ENCODE data around the gene PIK3CB. TPM values are rescaled to one million over a fixed set of nuclear protein-coding genes. Genes with fewer than 3 reads are reported as not detected.
"Not testable (repeated sequence)": the region's sequence is repeated elsewhere in the genome, so short reads cannot be mapped to it uniquely, and the experiment has no call there.

The PIK3CB gene
- polyA plus RNA-seq, 3 donors = 26.8 to 32.2 (median 28.2) TPM

DNA sequence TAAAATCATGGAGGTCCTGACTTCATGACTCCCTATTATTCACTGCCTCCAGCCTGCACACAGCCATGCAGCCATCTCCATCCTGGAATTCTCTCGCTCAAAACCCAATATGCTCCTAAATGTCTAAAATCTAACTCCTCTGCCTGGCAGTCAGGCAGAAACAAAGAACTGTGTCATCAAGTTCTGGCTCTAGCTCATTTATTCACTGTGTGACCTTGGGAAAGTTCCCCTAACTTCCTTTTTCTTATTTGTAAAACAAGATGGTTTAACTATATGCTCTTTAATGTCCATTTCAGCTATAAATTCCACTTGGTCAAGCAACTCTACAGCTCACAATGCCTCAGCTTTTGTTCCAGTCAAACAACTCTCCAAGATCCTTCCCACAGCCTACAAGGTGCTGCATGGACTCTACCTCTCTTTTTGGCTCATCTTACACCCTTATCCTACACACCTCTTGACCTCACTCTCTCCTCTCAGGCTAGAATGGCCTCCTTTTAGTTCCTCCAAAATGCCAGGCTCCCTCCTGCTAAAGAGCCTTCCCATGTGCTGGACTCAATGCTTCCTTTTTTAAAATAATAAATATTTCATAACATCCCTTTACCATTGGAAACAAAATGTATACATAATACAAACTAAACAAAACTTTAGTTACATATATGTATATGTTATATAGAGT, 16.4 kb downstream of the PIK3CB start:
- no peak for DNase-seq (ENCODE audit: extremely low read depth in 1 of 11, low read depth in 9 of 11, low spot score in 4 of 11)

DNA sequence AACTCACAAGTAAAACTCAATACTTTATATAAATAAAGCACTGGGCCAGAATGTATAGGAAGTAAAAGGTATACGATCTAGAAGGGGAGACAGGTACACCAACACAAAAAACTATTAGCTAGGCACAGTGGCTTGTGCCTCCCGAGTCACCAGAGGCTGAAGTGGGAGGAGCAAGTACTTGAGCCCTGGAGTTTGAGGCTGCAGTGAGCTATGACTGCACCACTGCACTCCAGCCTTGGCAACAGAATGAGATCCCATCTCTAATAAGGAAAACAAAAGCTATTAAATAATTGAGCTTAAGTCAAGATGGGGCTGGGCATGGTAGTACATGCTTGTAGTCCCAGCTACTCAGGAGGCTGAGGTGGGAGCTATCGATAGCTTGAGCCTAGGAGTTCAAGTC, 17.0 kb downstream of the PIK3CB start:
- DNase-seq (ENCODE audit: extremely low read depth in 1 of 11, low read depth in 9 of 11, low spot score in 4 of 11) = no peak

DNA sequence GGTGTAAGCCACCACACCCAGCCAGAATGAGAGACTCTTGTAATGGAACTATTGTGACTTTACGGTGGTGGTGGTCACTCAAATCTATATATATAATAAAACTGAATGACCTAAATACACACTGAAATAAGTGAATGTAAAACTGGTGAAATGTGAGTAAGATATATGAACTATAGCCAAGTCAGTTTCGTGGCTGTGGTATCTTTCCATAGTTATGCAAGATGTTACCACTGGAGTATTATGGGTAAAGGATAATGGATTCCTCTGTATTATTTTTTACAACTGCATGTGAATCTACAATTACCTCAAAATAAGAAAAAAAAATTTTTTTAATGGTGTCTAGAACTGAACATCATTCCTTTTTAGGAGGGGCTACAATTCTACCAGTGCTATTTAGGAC, 21.9 kb downstream of the PIK3CB start:
- no peak for DNase-seq (ENCODE audit: extremely low read depth in 1 of 11, low read depth in 9 of 11, low spot score in 4 of 11)

DNA sequence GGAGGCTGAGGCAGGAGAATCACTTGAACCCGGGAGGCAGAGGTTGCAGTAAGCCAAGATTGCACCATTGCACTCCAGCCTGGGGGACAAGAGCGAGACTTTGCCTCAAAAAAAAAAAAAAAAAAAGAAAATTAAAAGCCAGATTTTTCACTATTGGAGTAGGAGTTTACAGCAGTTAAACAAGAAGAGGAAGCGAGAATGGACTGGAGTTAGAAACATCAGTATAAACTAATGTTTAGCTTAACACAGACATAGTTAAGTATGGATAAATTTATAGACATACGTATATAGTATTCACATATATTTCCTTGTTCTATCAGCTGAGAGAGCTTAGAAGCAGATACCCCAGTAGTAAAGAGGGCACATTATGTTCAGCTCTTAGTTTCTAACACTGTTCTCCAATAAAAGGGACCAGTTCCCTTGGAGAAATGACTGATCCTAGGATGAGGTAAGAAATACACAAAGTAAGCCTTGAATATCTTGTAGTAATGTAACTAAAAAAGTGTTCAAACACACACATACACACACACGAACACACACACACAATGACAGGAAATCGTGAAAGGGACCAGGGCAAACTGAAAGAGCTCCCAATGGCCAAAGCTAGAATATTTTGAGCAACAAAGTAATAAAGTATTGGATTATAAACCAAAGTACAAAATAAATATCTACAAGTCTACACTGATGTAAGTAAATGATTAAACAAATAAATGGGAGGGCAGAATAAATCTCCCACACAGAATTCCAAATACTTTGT, 25.1 kb downstream of the PIK3CB start:
- DNase-seq (ENCODE audit: extremely low read depth in 1 of 11, low read depth in 9 of 11, low spot score in 4 of 11) = no peak

DNA sequence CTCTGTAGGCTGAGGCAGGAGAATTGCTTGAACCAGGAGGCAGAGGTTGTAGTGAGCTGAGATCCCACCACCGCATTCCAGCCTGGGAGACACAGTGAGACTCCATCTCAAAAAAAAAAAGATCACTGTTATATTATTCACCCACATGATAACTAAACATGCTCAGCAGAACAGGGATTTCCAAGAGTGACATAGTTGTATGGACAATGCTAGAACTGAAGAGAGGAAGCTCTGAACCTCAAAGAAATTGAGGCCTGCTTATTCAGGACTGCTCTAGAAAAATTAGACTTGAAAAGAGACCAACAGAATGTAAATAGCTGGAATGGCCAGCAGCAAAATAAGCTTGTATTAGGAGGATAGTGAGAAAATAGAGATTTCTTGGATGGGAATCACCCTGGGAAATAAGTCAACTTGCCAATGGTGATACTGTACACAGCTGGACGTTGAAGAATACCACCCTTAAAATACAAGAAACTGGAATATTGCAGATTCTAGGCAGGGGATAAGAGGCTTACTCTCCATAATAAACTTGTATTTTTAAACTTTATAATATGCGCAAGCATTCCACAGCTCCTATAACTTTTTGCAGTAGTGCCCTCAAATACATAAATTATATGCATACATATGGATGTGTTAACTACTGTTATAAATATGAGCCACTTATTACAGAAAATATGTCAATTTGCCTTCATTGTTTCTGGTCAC, 28.2 kb downstream of the PIK3CB start:
- no peak for DNase-seq (ENCODE audit: extremely low read depth in 1 of 11, low read depth in 9 of 11, low spot score in 4 of 11)

DNA sequence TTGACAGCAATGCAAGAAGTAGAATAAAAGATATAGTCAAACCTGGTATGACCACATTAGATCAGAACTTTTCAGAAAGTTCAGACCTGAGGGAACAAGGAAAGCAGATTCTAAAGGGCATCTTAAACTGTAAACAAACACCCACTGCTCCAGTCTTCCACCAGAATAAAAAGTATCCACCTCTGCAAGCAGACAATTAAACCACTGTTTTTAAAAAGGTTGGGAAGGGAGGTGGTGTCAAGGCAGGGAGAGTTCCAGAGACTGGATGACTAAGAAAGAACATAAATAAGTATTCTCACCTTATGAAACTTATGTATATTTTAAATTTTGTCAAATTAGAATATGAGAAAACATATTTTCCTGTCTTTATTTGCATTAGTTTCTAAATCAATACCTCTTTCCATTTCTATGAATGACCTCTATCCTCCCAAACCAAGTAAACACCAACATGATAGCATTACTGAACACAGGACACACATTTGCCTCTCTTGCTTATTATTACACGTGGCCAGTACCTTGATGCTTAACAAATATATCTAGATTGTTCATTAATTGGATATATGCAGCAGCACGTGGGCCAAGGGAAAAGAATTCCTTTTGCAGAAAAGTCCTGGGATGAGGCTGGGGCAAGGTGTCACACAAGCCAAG, 31.6 kb downstream of the PIK3CB start:
- DNase-seq (ENCODE audit: extremely low read depth in 1 of 11, low read depth in 9 of 11, low spot score in 4 of 11) = no peak

DNA sequence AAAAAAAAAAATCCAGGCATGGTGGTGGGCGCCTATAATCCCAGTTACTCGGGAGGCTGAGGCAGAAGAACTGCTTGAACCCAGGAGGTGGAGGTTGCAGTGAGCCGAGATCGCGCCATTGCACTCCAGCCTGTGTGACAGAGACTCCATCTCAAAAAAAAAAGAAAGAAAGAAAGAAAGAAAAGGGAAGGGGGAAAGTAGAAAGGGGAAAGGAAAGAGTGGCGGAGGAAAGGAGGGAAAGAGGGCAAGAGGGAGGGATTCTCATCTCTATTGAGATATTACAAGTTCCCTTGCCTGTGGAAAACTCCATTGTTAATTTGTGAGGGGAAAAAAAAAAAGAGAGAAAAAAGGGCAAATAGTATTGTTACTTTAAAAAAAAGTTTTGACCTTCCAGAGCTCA, 32.5 kb downstream of the PIK3CB start:
- DNase-seq (ENCODE audit: extremely low read depth in 1 of 11, low read depth in 9 of 11, low spot score in 4 of 11) = not testable (repeated sequence)

DNA sequence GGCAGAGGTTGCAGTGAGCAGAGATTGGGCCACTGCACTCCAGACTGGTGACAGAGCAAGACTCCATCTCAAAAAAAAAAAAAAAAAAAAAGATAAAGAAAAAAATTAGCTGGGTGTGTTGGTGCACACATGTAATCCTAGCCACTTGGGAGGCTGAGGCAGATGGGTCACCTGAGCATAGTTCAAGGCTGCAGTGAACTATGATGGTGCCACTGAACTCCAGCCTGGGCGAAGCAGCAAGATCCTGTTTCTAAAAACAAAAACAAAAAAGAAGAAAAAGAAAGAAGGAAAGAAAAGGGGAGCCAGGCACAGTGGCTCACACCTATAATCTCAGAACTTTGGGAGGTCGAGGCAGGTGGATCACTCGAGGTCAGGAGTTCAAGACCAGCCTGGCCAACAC, 32.9 kb downstream of the PIK3CB start:
- no peak for DNase-seq (ENCODE audit: extremely low read depth in 1 of 11, low read depth in 9 of 11, low spot score in 4 of 11)

DNA sequence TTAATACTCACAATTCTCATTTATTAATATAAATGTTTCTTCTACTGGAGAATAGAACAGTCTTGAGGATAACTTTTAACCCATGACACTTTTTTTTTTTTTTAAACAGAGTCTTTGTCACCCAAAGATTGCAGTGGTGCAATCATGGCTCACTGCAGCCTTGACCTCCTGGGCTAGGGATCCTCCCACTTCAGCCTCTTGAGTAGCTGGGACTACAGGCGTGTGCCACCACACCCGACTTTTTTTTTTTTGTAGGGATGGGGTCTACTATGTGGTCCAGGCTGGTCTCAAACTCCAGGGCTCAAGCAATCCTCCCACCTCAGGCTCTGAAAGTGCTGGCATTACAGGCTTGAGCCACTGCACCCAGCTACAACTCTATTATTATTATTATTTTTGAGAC, 34.5 kb downstream of the PIK3CB start:
- no peak for DNase-seq (ENCODE audit: extremely low read depth in 1 of 11, low read depth in 9 of 11, low spot score in 4 of 11)

DNA sequence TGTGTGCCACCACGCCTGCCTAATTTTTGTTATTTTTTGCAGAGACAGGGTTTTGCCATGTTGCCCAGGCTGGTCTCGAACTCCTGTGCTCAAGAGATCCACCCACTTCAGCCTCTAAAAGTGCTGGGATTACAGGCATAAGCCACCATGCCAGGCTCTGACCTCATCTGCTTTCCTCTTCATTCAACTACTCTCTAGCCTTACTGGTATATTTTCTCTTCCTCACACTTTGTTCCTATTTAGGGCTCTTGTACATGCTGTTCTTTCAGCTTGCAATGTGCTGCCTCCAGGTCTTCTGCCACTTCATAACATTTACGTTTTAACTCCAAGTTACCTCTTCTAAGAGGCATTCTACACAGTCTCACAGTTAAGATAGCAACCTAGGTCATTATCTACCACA, 34.9 kb downstream of the PIK3CB start:
- no peak for DNase-seq (ENCODE audit: extremely low read depth in 1 of 11, low read depth in 9 of 11, low spot score in 4 of 11)

DNA sequence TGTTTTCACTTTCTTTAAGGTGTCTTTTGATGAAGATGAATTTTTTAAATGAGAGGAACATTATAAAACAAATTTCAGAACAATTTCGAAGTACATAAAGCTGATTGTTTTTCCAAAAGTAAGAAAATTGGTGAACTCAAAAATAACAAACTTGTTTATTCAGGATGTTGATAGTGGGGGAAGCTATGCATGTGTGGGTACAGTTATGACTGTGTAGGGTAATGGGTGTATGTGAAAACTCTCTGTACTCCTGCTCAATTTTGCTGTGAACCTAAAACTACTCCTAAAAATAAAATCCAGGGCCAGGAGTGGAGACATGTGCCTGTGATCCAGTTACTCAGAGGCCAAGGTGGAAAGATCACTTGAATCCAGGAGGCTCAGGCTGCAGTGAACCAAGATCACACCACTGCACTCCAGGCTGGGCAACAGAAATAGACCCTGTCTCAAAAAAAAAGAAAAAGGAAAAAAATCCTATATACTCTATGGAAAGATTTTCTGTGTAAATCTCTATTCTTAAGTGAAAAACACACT, 37.2 kb downstream of the PIK3CB start:
- DNase-seq (ENCODE audit: extremely low read depth in 1 of 11, low read depth in 9 of 11, low spot score in 4 of 11) = no peak

DNA sequence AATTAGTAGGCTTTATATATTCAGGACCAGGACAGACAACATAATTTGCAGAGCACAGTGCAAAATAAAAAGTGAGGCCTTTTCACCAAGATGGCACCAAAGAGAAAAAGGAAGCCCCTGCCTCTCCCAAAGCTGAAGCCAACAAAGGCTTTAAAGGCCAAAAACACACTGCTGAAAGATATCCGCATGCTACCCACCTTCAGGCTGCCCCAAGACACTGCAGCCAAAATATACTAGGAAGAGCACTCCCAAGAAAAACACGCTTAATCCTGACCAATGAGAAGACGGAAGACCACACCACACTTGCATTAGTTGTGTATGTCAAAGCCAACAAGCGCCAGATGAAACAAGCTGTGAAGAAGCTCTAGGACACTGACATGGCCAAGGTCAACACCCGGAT, 38.0 kb downstream of the PIK3CB start:
- no peak for DNase-seq (ENCODE audit: extremely low read depth in 1 of 11, low read depth in 9 of 11, low spot score in 4 of 11)

DNA sequence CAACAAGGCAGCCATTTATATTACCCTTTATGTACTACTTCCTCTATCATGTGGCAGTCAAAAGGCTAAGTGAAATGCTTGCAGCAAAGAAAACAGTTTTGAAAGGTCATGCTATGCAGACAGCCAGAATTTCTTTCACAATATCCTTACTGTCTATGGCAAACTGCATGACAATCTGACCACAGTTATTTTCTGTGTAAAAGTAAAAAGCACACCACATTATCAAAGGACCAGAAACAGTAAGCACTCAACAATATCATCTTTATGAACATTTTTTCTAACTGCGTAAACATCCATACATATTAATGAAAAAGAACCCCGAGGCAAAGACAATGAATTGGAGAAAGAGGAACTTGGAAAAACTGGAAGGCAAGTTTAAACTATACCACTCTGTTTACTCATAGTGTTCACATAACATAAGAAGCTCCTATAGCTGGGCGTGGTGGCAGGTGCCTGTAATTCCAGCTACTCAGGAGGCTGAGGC, 47.9 kb downstream of the PIK3CB start:
- DNase-seq (ENCODE audit: extremely low read depth in 1 of 11, low read depth in 9 of 11, low spot score in 4 of 11) = no peak

DNA sequence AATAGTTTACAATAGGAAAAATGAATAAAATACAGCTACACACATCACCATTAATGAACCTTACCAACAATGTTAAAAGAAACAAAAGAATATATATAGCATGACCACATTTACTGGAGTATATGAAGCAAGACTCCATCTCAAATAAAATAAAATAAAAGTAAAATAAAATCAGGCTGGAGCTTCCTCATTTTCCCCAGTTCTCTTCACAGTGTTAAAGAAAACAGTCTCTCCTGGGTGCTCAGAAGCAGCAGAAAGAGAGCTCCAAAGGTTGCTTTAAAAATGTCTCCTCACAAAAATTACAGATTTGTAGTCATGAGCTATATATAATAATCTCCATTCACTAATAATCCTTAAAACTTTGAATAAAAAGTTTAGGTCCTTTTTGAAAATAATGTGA, 48.8 kb downstream of the PIK3CB start:
- DNase-seq (ENCODE audit: extremely low read depth in 1 of 11, low read depth in 9 of 11, low spot score in 4 of 11) = no peak

DNA sequence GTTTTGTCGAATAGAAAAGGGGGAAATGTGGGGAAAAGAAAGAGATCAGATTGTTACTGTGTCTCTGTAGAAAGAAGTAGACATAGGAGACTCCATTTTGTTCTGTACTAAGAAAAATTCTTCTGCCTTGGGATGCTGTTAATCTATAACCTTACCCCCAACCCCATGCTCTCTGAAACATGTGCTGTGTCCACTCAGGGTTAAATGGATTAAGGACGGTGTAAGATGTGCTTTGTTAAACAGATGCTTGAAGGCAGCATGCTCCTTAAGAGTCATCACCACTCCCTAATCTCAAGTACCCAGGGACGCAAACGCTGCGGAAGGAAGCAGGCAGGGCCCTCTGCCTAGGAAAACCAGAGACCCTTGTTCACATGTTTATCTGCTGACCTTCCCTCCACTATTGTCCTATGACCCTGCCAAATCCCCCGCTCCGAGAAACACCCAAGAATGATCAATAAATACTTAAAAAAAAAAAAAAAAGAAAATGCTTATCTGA, 49.3 kb downstream of the PIK3CB start:
- DNase-seq (ENCODE audit: extremely low read depth in 1 of 11, low read depth in 9 of 11, low spot score in 4 of 11) = not testable (repeated sequence)

DNA sequence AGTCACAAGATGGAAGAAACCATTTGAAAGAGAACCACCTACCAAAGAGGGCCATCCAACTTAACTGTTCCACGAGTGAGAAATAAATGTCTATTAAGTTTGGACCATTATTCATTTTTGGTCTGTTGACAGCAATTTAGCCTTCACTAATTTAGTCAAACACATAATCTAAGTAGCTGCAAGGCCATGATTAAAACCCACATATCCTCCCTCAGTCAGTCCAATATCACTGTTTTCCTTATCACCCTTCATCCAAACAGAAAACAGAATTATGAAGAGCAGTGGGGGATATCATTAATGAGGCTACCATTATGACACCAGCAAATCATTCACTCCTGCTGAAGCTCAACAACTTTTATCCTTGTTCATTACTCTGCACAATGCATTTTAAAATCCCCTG, 52.0 kb downstream of the PIK3CB start:
- no peak for DNase-seq (ENCODE audit: extremely low read depth in 1 of 11, low read depth in 9 of 11, low spot score in 4 of 11)

DNA sequence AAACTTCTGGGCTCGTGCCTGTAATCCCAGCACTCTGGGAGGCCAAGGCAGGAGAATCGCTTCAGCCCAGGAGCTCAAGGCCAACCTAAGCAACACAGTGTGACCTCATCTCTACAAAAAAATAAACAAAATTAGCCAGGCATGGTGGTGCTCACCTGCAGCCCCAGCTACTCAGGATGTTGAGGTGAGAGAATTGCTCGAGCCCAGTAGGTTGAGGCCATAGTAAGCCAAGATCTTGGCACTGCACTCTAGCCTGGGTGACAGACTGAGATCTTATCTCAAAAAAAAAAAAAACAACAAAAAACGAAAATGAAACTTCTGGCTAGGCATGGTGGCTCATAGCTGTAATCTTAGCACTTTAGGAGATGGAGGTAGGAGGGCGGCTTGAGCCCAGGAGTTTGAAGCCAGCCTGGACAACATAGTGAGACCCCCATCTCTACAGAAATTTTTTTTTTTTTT, 53.7 kb downstream of the PIK3CB start:
- no peak for DNase-seq (ENCODE audit: extremely low read depth in 1 of 11, low read depth in 9 of 11, low spot score in 4 of 11)

DNA sequence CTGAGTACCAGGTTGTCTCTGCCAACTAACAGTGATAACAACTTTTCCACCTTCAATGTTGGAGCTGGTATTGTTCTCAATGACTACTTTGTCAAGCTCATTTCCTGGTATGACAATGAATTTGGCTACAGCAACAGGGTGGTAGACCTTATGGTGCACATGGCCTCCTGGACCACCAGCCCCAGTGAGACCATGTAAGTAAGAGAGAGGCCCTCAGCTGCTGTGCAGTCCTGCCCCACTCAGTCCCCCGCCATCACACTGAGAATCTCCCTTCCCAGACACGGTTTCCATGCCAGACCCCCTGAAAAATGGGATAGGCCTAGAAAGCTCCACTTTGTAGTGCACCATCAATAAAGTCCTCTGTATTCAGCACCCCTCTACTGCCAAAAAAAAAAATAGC, 56.1 kb downstream of the PIK3CB start:
- no peak for DNase-seq (ENCODE audit: extremely low read depth in 1 of 11, low read depth in 9 of 11, low spot score in 4 of 11)

DNA sequence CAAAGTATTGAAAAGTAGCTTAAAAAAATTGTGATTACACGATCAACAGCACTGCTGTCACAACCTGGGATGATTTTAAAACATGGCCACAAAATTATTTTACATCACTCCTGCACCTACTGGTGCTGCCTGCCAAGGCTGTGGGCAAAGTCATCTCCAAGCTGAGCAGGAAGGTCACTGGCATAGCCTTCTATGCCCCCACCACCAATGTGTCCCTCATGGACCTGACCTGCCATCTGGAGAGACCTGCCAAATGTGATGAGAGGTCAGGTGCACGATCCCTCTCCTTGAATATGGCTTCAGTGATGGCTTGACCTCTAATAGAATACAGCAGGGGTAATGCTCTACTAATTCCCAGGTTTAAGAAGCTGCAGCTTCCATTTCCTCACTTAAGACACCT, 57.8 kb downstream of the PIK3CB start:
- no peak for DNase-seq (ENCODE audit: extremely low read depth in 1 of 11, low read depth in 9 of 11, low spot score in 4 of 11)

Measured in renal cortex interstitium (tissue), 11 donors.